ENCODE data around the gene SNRNP200.
A peak's percentile ranks its signal among the peaks of the same experiment; 100 is the strongest.

SNRNP200 gene

DNA sequence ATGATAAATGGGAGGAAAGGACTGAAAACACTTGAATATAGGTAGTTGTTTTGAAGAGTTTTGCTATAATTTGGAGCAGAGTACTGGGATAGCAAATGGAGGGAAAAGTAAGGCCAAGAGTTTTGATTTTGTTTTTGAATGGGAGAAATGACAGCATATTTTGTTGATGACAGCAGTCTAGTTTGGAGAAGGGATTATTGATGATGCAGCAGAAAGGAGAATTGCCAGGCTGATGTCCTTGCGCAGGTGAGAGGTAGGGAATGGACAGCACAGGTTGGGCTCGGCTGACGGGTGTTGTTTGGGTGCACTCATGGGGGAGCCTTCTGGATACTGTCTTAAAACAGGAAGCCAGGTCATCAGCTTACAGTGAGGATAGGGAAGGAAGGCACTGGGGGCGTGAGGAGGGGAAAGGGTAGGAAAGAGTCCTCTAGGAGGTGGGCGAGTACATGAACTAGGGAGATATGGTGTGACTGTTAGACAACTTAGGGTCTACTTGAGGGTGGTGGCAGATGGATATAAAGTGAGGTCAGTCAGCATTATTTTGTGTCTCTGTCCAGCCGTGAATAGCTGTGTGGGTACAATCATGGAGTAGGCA, 40.6 kb upstream of the SNRNP200 start:
- TF ChIP-seq, protein P1, sequence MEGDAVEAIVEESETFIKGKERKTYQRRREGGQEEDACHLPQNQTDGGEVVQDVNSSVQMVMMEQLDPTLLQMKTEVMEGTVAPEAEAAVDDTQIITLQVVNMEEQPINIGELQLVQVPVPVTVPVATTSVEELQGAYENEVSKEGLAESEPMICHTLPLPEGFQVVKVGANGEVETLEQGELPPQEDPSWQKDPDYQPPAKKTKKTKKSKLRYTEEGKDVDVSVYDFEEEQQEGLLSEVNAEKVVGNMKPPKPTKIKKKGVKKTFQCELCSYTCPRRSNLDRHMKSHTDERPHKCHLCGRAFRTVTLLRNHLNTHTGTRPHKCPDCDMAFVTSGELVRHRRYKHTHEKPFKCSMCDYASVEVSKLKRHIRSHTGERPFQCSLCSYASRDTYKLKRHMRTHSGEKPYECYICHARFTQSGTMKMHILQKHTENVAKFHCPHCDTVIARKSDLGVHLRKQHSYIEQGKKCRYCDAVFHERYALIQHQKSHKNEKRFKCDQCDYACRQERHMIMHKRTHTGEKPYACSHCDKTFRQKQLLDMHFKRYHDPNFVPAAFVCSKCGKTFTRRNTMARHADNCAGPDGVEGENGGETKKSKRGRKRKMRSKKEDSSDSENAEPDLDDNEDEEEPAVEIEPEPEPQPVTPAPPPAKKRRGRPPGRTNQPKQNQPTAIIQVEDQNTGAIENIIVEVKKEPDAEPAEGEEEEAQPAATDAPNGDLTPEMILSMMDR (IDR thresholded peaks at IDR 0.05; ENCODE audit: low read depth, low read length): no peak
- DNase-seq: no peak
- Histone ChIP-seq H3K4me1 (no peaks in the 10 kb centered on the region), H3K36me3 (peaks cover 18% of the 10 kb centered on the region), H3K9me3 (no peaks in the 10 kb centered on the region), H3K27me3 (no peaks in the 10 kb centered on the region), H3K4me3 (ENCODE audit: low read depth, low read length) (no peak overlapping the region)

- H3K9me3 ChIP-seq: no peaks in the 10 kb centered on the region
- TF ChIP-seq, protein P1 (IDR thresholded peaks at IDR 0.05; ENCODE audit: low read depth, low read length): peak; percentile 13; the same call in 1 of the 2 replicates
- peaks cover 18% of the 10 kb centered on the region for H3K36me3 ChIP-seq
- no peaks in the 10 kb centered on the region for H3K27me3 ChIP-seq
- DNase-seq: no peak
- no peak overlapping the region for H3K4me3 ChIP-seq (ENCODE audit: low read depth, low read length)
- no peaks in the 10 kb centered on the region for H3K4me1 ChIP-seq
Observed at GRCh38 chr2:96345438-96345837, 40.1 kb upstream of the SNRNP200 start.

GRCh38 chr2:96344011-96344410, 38.7 kb upstream of the SNRNP200 start:
- no peak overlapping the region for H3K4me3 ChIP-seq (ENCODE audit: low read depth, low read length)
- no peaks in the 10 kb centered on the region for H3K4me1 ChIP-seq
- peaks cover 15% of the 10 kb centered on the region for H3K36me3 ChIP-seq
- no peak for DNase-seq
- H3K9me3 ChIP-seq: no peaks in the 10 kb centered on the region
- TF ChIP-seq, protein P1 (IDR thresholded peaks at IDR 0.05; ENCODE audit: low read depth, low read length): no peak
- no peaks in the 10 kb centered on the region for H3K27me3 ChIP-seq

DNA sequence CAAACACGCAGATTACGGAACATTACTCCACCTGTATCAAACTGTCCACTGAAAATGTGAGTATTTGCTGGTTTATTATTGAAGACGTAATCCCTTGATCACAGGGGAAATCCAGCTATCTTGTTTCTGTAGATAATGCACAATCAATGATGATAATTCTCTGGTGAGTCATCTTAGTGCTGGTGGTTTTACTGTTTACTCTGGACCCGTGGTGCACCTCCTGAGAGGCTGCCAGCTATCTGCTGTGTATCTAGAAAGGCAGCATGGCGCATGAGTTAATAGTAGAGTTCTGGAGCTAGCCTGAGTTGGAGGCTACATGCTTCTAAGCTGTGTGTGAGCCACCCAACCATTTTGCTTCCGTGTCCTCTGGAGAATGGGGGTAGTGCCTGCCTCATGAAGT, 36.7 kb upstream of the SNRNP200 start:
- Histone ChIP-seq H3K4me3 (ENCODE audit: low read depth, low read length) (no peak overlapping the region), H3K4me1 (no peaks in the 10 kb centered on the region), H3K9me3 (no peaks in the 10 kb centered on the region), H3K27me3 (no peaks in the 10 kb centered on the region), H3K36me3 (peaks cover 15% of the 10 kb centered on the region)
- DNase-seq: no peak
- TF ChIP-seq, protein P1 (IDR thresholded peaks at IDR 0.05; ENCODE audit: low read depth, low read length): no peak

DNA sequence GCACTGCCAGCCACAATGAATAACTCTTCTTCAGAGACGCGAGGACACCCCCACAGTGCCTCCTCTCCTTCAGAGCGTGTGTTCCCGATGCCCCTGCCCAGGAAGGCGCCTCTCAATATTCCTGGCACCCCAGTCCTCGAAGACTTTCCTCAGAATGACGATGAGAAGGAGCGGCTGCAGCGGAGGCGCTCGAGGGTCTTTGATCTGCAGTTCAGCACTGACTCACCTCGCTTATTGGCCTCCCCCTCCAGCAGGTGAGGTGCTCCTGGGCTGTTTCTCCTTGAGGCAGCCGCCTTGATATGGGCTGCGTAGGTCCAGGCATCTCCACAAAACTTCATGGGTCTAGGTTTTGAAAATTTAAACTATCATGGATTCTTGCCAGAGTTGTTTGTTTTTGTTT, 36.3 kb upstream of the SNRNP200 start:
- DNase-seq: no peak
- Histone ChIP-seq H3K4me1 (no peaks in the 10 kb centered on the region), H3K27me3 (no peaks in the 10 kb centered on the region), H3K4me3 (ENCODE audit: low read depth, low read length) (no peak overlapping the region), H3K9me3 (no peaks in the 10 kb centered on the region), H3K36me3 (peaks cover 15% of the 10 kb centered on the region)
- TF ChIP-seq, protein P1 (IDR thresholded peaks at IDR 0.05; ENCODE audit: low read depth, low read length): no peak

GRCh38 chr2:96340493-96341414, 35.4 kb upstream of the SNRNP200 start:
- DNase-seq: no peak
- H3K9me3 ChIP-seq: no peaks in the 10 kb centered on the region
- H3K27me3 ChIP-seq: no peaks in the 10 kb centered on the region
- peaks cover 15% of the 10 kb centered on the region for H3K36me3 ChIP-seq
- no peaks in the 10 kb centered on the region for H3K4me1 ChIP-seq
- H3K4me3 ChIP-seq (ENCODE audit: low read depth, low read length): no peak overlapping the region
- TF ChIP-seq, protein P1 (IDR thresholded peaks at IDR 0.05; ENCODE audit: low read depth, low read length): no peak
